Peyer's patch (tissue), 4 donors: Measurements from ENCODE around the gene ZNF516.

ENCODE experiments used
- POLR2A ChIP-seq, 2 donors: fragments of 450-650 bp; IDR thresholded peaks; one replicate each; pipeline ENCODE4 v1.5.1; 2017; ENCODE audit warnings: antibody characterized with exemption in 2 of 2, mild to moderate bottlenecking in 2 of 2, moderate library complexity in 2 of 2
- TF ChIP-seq, protein P1 (sequence below), 6 experiments: fragments of 450-650 bp in 4 of 6; fragments of 200-600 bp in 2 of 6; sonication (generic) in 1 of 6; IDR thresholded peaks; one replicate each; pipeline ENCODE4 v1.5.1; 2017 to 2019; ENCODE audit warnings: antibody characterized with exemption in 6 of 6, mild to moderate bottlenecking in 3 of 6, moderate library complexity in 1 of 6

DNA sequence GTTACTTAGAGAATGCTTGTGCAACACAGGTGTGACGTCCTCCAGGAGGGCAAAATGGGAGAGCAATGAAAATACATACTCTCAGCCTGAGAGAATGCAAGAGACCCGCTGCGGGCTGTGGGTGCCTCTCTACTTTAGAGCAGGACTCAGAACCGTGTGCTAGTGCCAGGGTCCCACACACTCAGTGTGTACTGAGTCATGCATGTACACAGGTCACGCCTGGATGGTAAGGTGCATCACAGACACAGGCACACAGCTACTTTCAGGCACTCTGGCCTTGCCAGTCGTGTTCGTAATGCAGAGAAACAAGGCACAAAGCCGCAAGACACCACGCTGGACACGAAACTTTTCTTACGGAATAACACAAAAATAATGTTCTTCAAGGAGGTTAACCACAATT is 125.3 kb downstream of the ZNF516 start:
- TF ChIP-seq, protein P1, sequence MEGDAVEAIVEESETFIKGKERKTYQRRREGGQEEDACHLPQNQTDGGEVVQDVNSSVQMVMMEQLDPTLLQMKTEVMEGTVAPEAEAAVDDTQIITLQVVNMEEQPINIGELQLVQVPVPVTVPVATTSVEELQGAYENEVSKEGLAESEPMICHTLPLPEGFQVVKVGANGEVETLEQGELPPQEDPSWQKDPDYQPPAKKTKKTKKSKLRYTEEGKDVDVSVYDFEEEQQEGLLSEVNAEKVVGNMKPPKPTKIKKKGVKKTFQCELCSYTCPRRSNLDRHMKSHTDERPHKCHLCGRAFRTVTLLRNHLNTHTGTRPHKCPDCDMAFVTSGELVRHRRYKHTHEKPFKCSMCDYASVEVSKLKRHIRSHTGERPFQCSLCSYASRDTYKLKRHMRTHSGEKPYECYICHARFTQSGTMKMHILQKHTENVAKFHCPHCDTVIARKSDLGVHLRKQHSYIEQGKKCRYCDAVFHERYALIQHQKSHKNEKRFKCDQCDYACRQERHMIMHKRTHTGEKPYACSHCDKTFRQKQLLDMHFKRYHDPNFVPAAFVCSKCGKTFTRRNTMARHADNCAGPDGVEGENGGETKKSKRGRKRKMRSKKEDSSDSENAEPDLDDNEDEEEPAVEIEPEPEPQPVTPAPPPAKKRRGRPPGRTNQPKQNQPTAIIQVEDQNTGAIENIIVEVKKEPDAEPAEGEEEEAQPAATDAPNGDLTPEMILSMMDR (IDR thresholded peaks at IDR 0.05): no peak
- no peak for TF ChIP-seq POLR2A (IDR thresholded peaks at IDR 0.05)
